H9 (cell line): ENCODE results near the gene DTNA. TPM values are rescaled to one million over a fixed set of nuclear protein-coding genes. Genes with fewer than 3 reads are reported as not detected.

Experiments used
- DNase-seq: peaks from one replicate; pipeline ENCODE4 v3.0.0-alpha.2; 2017
- H2AFZ ChIP-seq: one replicate; pipeline ENCODE4 v1.6.1; 2013; ENCODE audit warnings: mild to moderate bottlenecking, low read length, control low read depth, moderate library complexity
- H2AK5ac ChIP-seq: 2 replicates; pipeline ENCODE4 v1.6.1; 2013; ENCODE audit warnings: low read length, control low read depth, mixed read lengths; ENCODE audit not compliant: insufficient read length
- H2BK120ac ChIP-seq: one replicate; pipeline ENCODE4 v1.6.1; 2013; ENCODE audit warnings: low read depth, mild to moderate bottlenecking, low read length, control low read depth, inconsistent platforms; ENCODE audit not compliant: poor library complexity, severe bottlenecking
- H2BK12ac ChIP-seq: 2 replicates; pipeline ENCODE4 v1.6.1; 2013; ENCODE audit warnings: low read length, control low read depth, mixed read lengths, low read depth; ENCODE audit not compliant: insufficient read length
- H2BK15ac ChIP-seq: 2 replicates; pipeline ENCODE4 v1.6.1; 2013; ENCODE audit warnings: low read depth, low read length, control low read depth
- H2BK20ac ChIP-seq: one replicate; pipeline ENCODE4 v1.6.1; 2013; ENCODE audit warnings: low read depth, mild to moderate bottlenecking, low read length, control low read depth, inconsistent platforms; ENCODE audit not compliant: poor library complexity, severe bottlenecking
- H2BK5ac ChIP-seq: 2 replicates; pipeline ENCODE4 v1.6.1; 2013; ENCODE audit warnings: low read length, control low read depth, mixed read lengths; ENCODE audit not compliant: insufficient read length
- H3K14ac ChIP-seq: 2 replicates; pipeline ENCODE4 v1.6.1; 2013; ENCODE audit warnings: low read length, control low read depth; ENCODE audit not compliant: insufficient read depth
- H3K18ac ChIP-seq: 2 replicates; pipeline ENCODE4 v1.6.1; 2013; ENCODE audit warnings: low read depth, mild to moderate bottlenecking, mixed read lengths, low read length, control low read depth; ENCODE audit not compliant: insufficient read length
- H3K23ac ChIP-seq: 2 replicates; pipeline ENCODE4 v1.6.1; 2013; ENCODE audit warnings: low read length, control low read depth, mixed read lengths, low read depth; ENCODE audit not compliant: insufficient read length
- H3K23me2 ChIP-seq: 2 replicates; pipeline ENCODE4 v1.6.1; 2013; ENCODE audit warnings: low read depth, mild to moderate bottlenecking, mixed read lengths, low read length, control low read depth; ENCODE audit not compliant: insufficient read length, poor library complexity, severe bottlenecking
- H3K27ac ChIP-seq: 2 replicates; pipeline ENCODE4 v1.5.1; 2013; ENCODE audit warnings: low read length, control low read depth, mixed read lengths, low read depth; ENCODE audit not compliant: insufficient read length
- H3K27me3 ChIP-seq: 2 replicates; pipeline ENCODE4 v1.6.1; 2013; ENCODE audit warnings: low read length, control low read depth, inconsistent platforms; ENCODE audit not compliant: insufficient read depth
- H3K4ac ChIP-seq: 2 replicates; pipeline ENCODE4 v1.6.1; 2013; ENCODE audit warnings: low read depth, mild to moderate bottlenecking, control low read depth, inconsistent platforms, low read length, moderate library complexity
- H3K4me1 ChIP-seq: 2 replicates; pipeline ENCODE4 v1.6.1; 2013; ENCODE audit warnings: low read length, control low read depth, inconsistent platforms; ENCODE audit not compliant: insufficient read depth
- H3K4me2 ChIP-seq: 2 replicates; pipeline ENCODE4 v1.6.1; 2013; ENCODE audit warnings: low read length, control low read depth, mixed read lengths; ENCODE audit not compliant: insufficient read length, insufficient read depth
- H3K56ac ChIP-seq: 2 replicates; pipeline ENCODE4 v1.6.1; 2013; ENCODE audit warnings: low read depth, mild to moderate bottlenecking, mixed read lengths, low read length, control low read depth; ENCODE audit not compliant: insufficient read length
- H3K79me1 ChIP-seq: 2 replicates; pipeline ENCODE4 v1.6.1; 2013; ENCODE audit warnings: low read depth, mild to moderate bottlenecking, moderate library complexity, low read length, control low read depth, inconsistent platforms; ENCODE audit not compliant: insufficient read depth, poor library complexity, severe bottlenecking
- H3K79me2 ChIP-seq: 2 replicates; pipeline ENCODE4 v1.6.1; 2013; ENCODE audit warnings: low read length, control low read depth, inconsistent platforms; ENCODE audit not compliant: insufficient read depth
- H3K9ac ChIP-seq: 2 replicates; pipeline ENCODE4 v1.6.1; 2013; ENCODE audit warnings: low read length, control low read depth, mixed read lengths; ENCODE audit not compliant: insufficient read length; ENCODE audit errors: extremely low read depth
- H3K9me3 ChIP-seq: one replicate; pipeline ENCODE4 v1.6.1; 2013; ENCODE audit warnings: low read depth, low read length, inconsistent platforms; ENCODE audit not compliant: control insufficient read depth
- H3T11ph ChIP-seq: one replicate; pipeline ENCODE4 v1.6.1; 2013; ENCODE audit warnings: mild to moderate bottlenecking, low read length, control low read depth, inconsistent platforms
- H4K20me1 ChIP-seq: one replicate; pipeline ENCODE4 v1.6.1; 2013; ENCODE audit not compliant: control insufficient read depth, insufficient read length, insufficient read depth
- H4K5ac ChIP-seq: 2 replicates; pipeline ENCODE4 v1.6.1; 2013; ENCODE audit warnings: low read depth, mild to moderate bottlenecking, mixed read lengths, low read length, control low read depth; ENCODE audit not compliant: insufficient read length
- H4K8ac ChIP-seq: replicated peaks from 2 replicates; pipeline ENCODE4 v1.6.1; 2013; ENCODE audit warnings: low read length, control low read depth, mixed read lengths, low read depth; ENCODE audit not compliant: insufficient read length
- H4K91ac ChIP-seq: 2 replicates; pipeline ENCODE4 v1.6.1; 2013; ENCODE audit warnings: low read depth, mild to moderate bottlenecking, moderate library complexity, mixed read lengths, low read length, control low read depth; ENCODE audit not compliant: insufficient read length
- H3K27ac Mint-ChIP-seq, 3 experiments: 2 replicates in 2 of 3; 3 replicates in 1 of 3; pipeline ENCODE4 v1.8.0; 2020 to 2021; ENCODE audit warnings: mixed read lengths in 3 of 3, mild to moderate bottlenecking in 1 of 3, moderate library complexity in 1 of 3
- H3K27me3 Mint-ChIP-seq: 2 replicates; pipeline ENCODE4 v1.8.0; 2021; ENCODE audit warnings: low read depth, mild to moderate bottlenecking, moderate library complexity, mixed read lengths
- H3K36me3 Mint-ChIP-seq, 3 experiments: 2 replicates in 2 of 3; 3 replicates in 1 of 3; pipeline ENCODE4 v1.8.0; 2020 to 2021; ENCODE audit warnings: low read depth in 3 of 3, mixed read lengths in 3 of 3; ENCODE audit not compliant: insufficient read depth in 1 of 3
- H3K4me1 Mint-ChIP-seq, 2 experiments: 2 replicates each; pipeline ENCODE4 v1.8.0; 2020; ENCODE audit warnings: mixed read lengths in 2 of 2
- H3K4me3 Mint-ChIP-seq, 2 experiments: 2 replicates in 1 of 2; 3 replicates in 1 of 2; pipeline ENCODE4 v1.8.0; 2020 to 2021; ENCODE audit warnings: mild to moderate bottlenecking in 2 of 2, mixed read lengths in 2 of 2, moderate library complexity in 1 of 2
- H3K9me3 Mint-ChIP-seq, 2 experiments: 2 replicates in 1 of 2; 3 replicates in 1 of 2; pipeline ENCODE4 v1.8.0; 2020; ENCODE audit warnings: mild to moderate bottlenecking in 2 of 2, mixed read lengths in 2 of 2, moderate library complexity in 1 of 2
- WGBS: extraction: QIAGEN DNeasy Blood & Tissue Kit; methylation state at CpG from one replicate; pipeline ENCODE4 v1.1.7; 2013; ENCODE audit warnings: missing lambda C conversion rate, low lambda C conversion rate, mixed read lengths; ENCODE audit not compliant: insufficient read length; ENCODE audit errors: extremely low coverage; 5-methylcytosine and 5-hydroxymethylcytosine counted together
- total RNA-seq: library from RNA; stranded (reverse); gene quantifications from 2 replicates; pipeline ENCODE4 v1.2.1, GENCODE V29; 2021
- TF ChIP-seq, protein P1 (sequence below): fragments of 200-600 bp; sonication (generic); conservative IDR thresholded peaks from 3 replicates; pipeline ENCODE4 v1.8.0; 2021; ENCODE audit warnings: antibody characterized with exemption, mild to moderate bottlenecking

DTNA gene
- total RNA-seq, 1 experiment from 2014 or later, result 25.5 TPM

- no peak overlapping the region for H2BK12ac ChIP-seq
- H3K4me2 ChIP-seq, result no peak overlapping the region
- H3K23ac ChIP-seq, result no peak overlapping the region
- H2AK5ac ChIP-seq, result peak overlapping the region; percentile 11
- no peak overlapping the region; the same call in 1 of the 2 replicates for H3K4ac ChIP-seq
- Mint-ChIP-seq H3K4me1 (peaks cover 50 to 52% of the 10 kb centered on the region in 2 experiments), H3K27ac (peak overlapping the region; percentile 61 to 99 (median 99)), H3K9me3 (no peaks in the 10 kb centered on the region), H3K4me3 (0 out of 5 replicates have a peak overlapping the region, but pooled peaks of 1 of the 2 experiments have one; percentile 8), H3K27me3 (no peaks in the 10 kb centered on the region), H3K36me3 (0 out of 7 replicates have a peak, but pooled peaks cover 0 to 3% (median 0%) of the 10 kb centered on the region in 3 experiments)
- H3T11ph ChIP-seq, result no peak overlapping the region
- no peak overlapping the region for H3K14ac ChIP-seq
- H2BK5ac ChIP-seq, result no peak overlapping the region
- no peak overlapping the region for H3K9ac ChIP-seq
- TF ChIP-seq, protein P1, sequence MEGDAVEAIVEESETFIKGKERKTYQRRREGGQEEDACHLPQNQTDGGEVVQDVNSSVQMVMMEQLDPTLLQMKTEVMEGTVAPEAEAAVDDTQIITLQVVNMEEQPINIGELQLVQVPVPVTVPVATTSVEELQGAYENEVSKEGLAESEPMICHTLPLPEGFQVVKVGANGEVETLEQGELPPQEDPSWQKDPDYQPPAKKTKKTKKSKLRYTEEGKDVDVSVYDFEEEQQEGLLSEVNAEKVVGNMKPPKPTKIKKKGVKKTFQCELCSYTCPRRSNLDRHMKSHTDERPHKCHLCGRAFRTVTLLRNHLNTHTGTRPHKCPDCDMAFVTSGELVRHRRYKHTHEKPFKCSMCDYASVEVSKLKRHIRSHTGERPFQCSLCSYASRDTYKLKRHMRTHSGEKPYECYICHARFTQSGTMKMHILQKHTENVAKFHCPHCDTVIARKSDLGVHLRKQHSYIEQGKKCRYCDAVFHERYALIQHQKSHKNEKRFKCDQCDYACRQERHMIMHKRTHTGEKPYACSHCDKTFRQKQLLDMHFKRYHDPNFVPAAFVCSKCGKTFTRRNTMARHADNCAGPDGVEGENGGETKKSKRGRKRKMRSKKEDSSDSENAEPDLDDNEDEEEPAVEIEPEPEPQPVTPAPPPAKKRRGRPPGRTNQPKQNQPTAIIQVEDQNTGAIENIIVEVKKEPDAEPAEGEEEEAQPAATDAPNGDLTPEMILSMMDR, result peak; percentile 85
- H2BK120ac ChIP-seq, result no peak overlapping the region
- no peak overlapping the region for H2BK15ac ChIP-seq
- no peak overlapping the region for H3K56ac ChIP-seq
- no peaks in the 10 kb centered on the region for H3K79me2 ChIP-seq
- H3K18ac ChIP-seq, result no peak overlapping the region
- H4K20me1 ChIP-seq, result no peaks in the 10 kb centered on the region
- H4K5ac ChIP-seq, result no peak overlapping the region
- H4K8ac ChIP-seq, result no peak overlapping the region
- no peak overlapping the region for H2BK20ac ChIP-seq
- H3K27ac ChIP-seq, result peak overlapping the region; percentile 100
- DNase-seq, result peak; percentile 45
- H3K79me1 ChIP-seq, result no peaks in the 10 kb centered on the region
- 100% methylated on average over 1 of the region's 4 CpGs for WGBS
- no peaks in the 10 kb centered on the region for H3K9me3 ChIP-seq
- H3K23me2 ChIP-seq, result peaks cover 2% of the 10 kb centered on the region
- no peaks in the 10 kb centered on the region for H3K27me3 ChIP-seq
- peaks cover 18% of the 10 kb centered on the region for H3K4me1 ChIP-seq
- H4K91ac ChIP-seq, result no peak overlapping the region
- no peak overlapping the region for H2AFZ ChIP-seq
Observed at GRCh38 chr18:34661464-34662087, 48.5 kb upstream of the DTNA start.
